Trophoblast cell (in vitro differentiated cells and primary cell): ENCODE measurements around the gene RNLS.

Experiments
- DNase-seq, 2 donors: peaks; one replicate each; pipeline ENCODE4 v3.0.0-alpha.2; 2016
- H2AFZ ChIP-seq: 2 replicates; pipeline ENCODE4 v1.6.1; 2013; ENCODE audit warnings: low read length, moderate library complexity, mild to moderate bottlenecking; ENCODE audit not compliant: insufficient read depth, poor library complexity
- H2AK5ac ChIP-seq: 2 replicates; pipeline ENCODE4 v1.6.1; 2013; ENCODE audit warnings: mild to moderate bottlenecking, low read length
- H2BK120ac ChIP-seq: 2 replicates; pipeline ENCODE4 v1.6.1; 2013; ENCODE audit warnings: low read length, mild to moderate bottlenecking, moderate library complexity; ENCODE audit not compliant: insufficient read depth, poor library complexity
- H2BK12ac ChIP-seq: 2 replicates; pipeline ENCODE4 v1.6.1; 2013; ENCODE audit warnings: mild to moderate bottlenecking, low read length, moderate library complexity
- H2BK5ac ChIP-seq: 2 replicates; pipeline ENCODE4 v1.6.1; 2013; ENCODE audit warnings: low read length, low read depth, moderate library complexity, mild to moderate bottlenecking; ENCODE audit not compliant: poor library complexity
- H3K14ac ChIP-seq: 2 replicates; pipeline ENCODE4 v1.6.1; 2013; ENCODE audit warnings: mild to moderate bottlenecking, low read length
- H3K18ac ChIP-seq: 2 replicates; pipeline ENCODE4 v1.6.1; 2013; ENCODE audit warnings: mild to moderate bottlenecking, low read length
- H3K23ac ChIP-seq: 2 replicates; pipeline ENCODE4 v1.6.1; 2013; ENCODE audit warnings: low read length
- H3K27ac ChIP-seq: 2 replicates; pipeline ENCODE4 v1.5.1; 2013; ENCODE audit warnings: low read depth, mild to moderate bottlenecking, inconsistent platforms, low read length, moderate library complexity
- H3K27me3 ChIP-seq: 2 replicates; pipeline ENCODE4 v1.6.1; 2013; ENCODE audit warnings: inconsistent platforms, mild to moderate bottlenecking, low read length, moderate library complexity; ENCODE audit not compliant: insufficient read depth
- H3K36me3 ChIP-seq, 2 experiments: 1 replicate in 1 of 2; 2 replicates in 1 of 2; pipeline ENCODE4 v1.6.1; 2013; ENCODE audit warnings: low read length in 2 of 2, mild to moderate bottlenecking in 2 of 2, moderate library complexity in 1 of 2; ENCODE audit not compliant: insufficient read depth in 2 of 2, control insufficient read depth in 1 of 2
- H3K4ac ChIP-seq: 2 replicates; pipeline ENCODE4 v1.6.1; 2013; ENCODE audit warnings: low read depth, mild to moderate bottlenecking, low read length, moderate library complexity
- H3K4me1 ChIP-seq, 2 experiments: 1 replicate in 1 of 2; 2 replicates in 1 of 2; pipeline ENCODE4 v1.6.1; 2013; ENCODE audit warnings: low read length in 2 of 2, mild to moderate bottlenecking in 2 of 2, moderate library complexity in 1 of 2; ENCODE audit not compliant: insufficient read depth in 2 of 2, control insufficient read depth in 1 of 2
- H3K4me2 ChIP-seq: 2 replicates; pipeline ENCODE4 v1.6.1; 2013; ENCODE audit warnings: inconsistent platforms, mild to moderate bottlenecking, low read length, moderate library complexity
- H3K4me3 ChIP-seq: 2 replicates; pipeline ENCODE4 v1.5.1; 2013; ENCODE audit warnings: mild to moderate bottlenecking, low read depth, low read length, inconsistent platforms
- H3K79me1 ChIP-seq: one replicate; pipeline ENCODE4 v1.6.1; 2013; ENCODE audit warnings: low read length
- H3K79me2 ChIP-seq: 2 replicates; pipeline ENCODE4 v1.6.1; 2013; ENCODE audit warnings: low read length, mild to moderate bottlenecking; ENCODE audit not compliant: control insufficient read depth, insufficient read depth, poor library complexity
- H3K9ac ChIP-seq: 2 replicates; pipeline ENCODE4 v1.6.1; 2013; ENCODE audit warnings: mild to moderate bottlenecking, low read length
- H3K9me3 ChIP-seq: 2 replicates; pipeline ENCODE4 v1.6.1; 2013; ENCODE audit warnings: low read depth, mild to moderate bottlenecking, control low read depth, inconsistent platforms, low read length; ENCODE audit not compliant: insufficient read depth
- H4K12ac ChIP-seq: 2 replicates; pipeline ENCODE4 v1.6.1; 2013; ENCODE audit warnings: low read depth, mild to moderate bottlenecking, low read length, moderate library complexity
- H4K8ac ChIP-seq: 2 replicates; pipeline ENCODE4 v1.6.1; 2013; ENCODE audit warnings: low read depth, mild to moderate bottlenecking, low read length, moderate library complexity
- H4K91ac ChIP-seq: one replicate; pipeline ENCODE4 v1.6.1; 2013; ENCODE audit warnings: low read depth, mild to moderate bottlenecking, low read length, moderate library complexity
- WGBS: extraction: QIAGEN DNeasy Blood & Tissue Kit; methylation state at CpG from one replicate; pipeline ENCODE4 v1.1.7; 2013; ENCODE audit warnings: missing lambda C conversion rate; ENCODE audit not compliant: insufficient read length, insufficient coverage; ENCODE audit errors: extremely low coverage; 5-methylcytosine and 5-hydroxymethylcytosine counted together

RNLS gene

DNA sequence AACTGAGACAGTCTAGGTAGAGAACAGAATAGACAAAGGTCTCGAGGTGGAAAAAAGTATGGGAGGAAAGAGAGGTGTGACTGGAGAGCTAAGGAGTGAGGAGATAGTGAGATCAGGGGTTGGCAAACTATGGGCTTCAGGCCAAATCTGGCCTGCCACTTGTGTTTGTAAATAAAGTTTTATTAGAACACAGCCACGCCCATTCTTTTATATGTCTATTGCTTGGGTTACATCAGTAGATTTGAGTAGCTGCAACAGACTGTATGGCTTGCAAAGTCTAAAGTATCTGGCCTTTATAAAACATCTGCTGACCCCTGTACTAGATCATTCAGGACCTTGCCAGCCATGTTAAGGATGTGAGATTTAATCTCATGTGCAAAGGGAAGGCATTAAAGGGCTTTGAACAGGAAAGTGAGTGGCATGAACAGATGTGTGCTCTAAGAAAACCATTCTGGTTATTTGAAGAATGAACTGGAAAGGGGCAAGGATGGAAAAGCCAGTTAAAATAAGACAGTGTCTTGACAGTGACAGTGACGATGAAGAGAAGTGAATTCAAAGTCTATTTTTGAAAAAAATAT lies 240.3 kb downstream of the RNLS start:
- no peak overlapping the region for H2AK5ac ChIP-seq
- H3K4me1 ChIP-seq = peaks cover 0 to 5% of the 10 kb centered on the region in 2 experiments
- H3K4ac ChIP-seq = no peak overlapping the region
- H2BK120ac ChIP-seq = no peak overlapping the region
- H2AFZ ChIP-seq = no peak overlapping the region
- no peak overlapping the region for H3K18ac ChIP-seq
- no peak overlapping the region for H2BK12ac ChIP-seq
- H3K4me2 ChIP-seq = no peak overlapping the region
- H3K23ac ChIP-seq = no peak overlapping the region
- no peak overlapping the region for H4K8ac ChIP-seq
- H3K14ac ChIP-seq = no peak overlapping the region
- H3K79me2 ChIP-seq = no peaks in the 10 kb centered on the region
- no CpG with 5 or more reads among the region's 3 CpGs for WGBS
- no peak overlapping the region for H4K91ac ChIP-seq
- no peak overlapping the region for H4K12ac ChIP-seq
- DNase-seq = no peak
- no peaks in the 10 kb centered on the region for H3K27me3 ChIP-seq
- H3K27ac ChIP-seq = no peak overlapping the region
- no peak overlapping the region for H2BK5ac ChIP-seq
- no peaks in the 10 kb centered on the region for H3K36me3 ChIP-seq
- peaks cover 1% of the 10 kb centered on the region for H3K79me1 ChIP-seq
- no peak overlapping the region for H3K9ac ChIP-seq
- H3K4me3 ChIP-seq = no peak overlapping the region
- H3K9me3 ChIP-seq = no peaks in the 10 kb centered on the region

DNA sequence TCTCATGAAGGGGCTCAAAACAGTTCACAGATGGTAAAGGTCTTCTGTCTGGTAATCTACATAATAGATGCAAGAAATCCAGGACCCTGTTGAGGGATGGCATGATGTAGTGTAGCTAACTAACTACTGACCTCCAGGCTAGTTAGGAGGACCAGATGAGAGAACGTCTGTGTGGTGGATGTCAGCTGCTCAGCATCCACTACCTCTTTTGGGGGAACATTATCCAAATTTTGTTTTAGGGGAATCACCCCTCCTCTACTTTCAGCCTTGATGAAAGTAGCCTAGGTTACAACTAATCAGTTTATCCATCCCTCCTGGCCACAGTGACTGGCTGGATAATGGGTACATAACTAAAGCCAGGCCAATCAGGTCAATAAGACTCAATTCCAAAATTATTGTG lies 246.0 kb downstream of the RNLS start:
- H2AK5ac ChIP-seq = no peak overlapping the region
- H4K12ac ChIP-seq = no peak overlapping the region
- H3K4me3 ChIP-seq = no peak overlapping the region
- H2BK5ac ChIP-seq = no peak overlapping the region
- H3K23ac ChIP-seq = no peak overlapping the region
- no peak overlapping the region for H2BK12ac ChIP-seq
- WGBS = no CpG with 5 or more reads among the region's 1 CpG
- H3K4me1 ChIP-seq = no peaks in the 10 kb centered on the region
- no peaks in the 10 kb centered on the region for H3K9me3 ChIP-seq
- H2AFZ ChIP-seq = no peak overlapping the region
- no peak overlapping the region for H3K18ac ChIP-seq
- H3K9ac ChIP-seq = no peak overlapping the region
- no peaks in the 10 kb centered on the region for H3K27me3 ChIP-seq
- H4K8ac ChIP-seq = no peak overlapping the region
- no peak overlapping the region for H3K27ac ChIP-seq
- H4K91ac ChIP-seq = no peak overlapping the region
- H3K4me2 ChIP-seq = no peak overlapping the region
- no peaks in the 10 kb centered on the region for H3K79me2 ChIP-seq
- no peak overlapping the region for H3K4ac ChIP-seq
- H2BK120ac ChIP-seq = no peak overlapping the region
- no peaks in the 10 kb centered on the region for H3K36me3 ChIP-seq
- DNase-seq = no peak
- H3K14ac ChIP-seq = no peak overlapping the region
- H3K79me1 ChIP-seq = no peaks in the 10 kb centered on the region

DNA sequence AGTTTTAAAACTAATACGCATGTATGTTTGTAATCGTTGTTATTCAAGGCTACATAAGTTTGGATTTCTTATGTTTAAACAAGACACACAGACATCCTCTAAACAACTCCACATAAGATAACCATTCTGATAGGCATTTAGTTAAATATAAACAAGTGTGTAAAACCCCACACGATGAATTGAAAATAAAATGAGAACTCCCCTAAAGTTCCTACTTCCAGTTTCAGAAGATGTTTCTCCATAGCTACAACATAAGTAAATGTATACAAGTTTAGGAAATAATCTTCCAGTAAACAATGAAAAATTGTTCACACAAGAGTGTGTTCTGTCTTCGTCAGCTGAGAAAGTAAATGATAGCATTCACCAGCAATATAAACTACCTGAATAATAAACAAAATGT lies 246.8 kb downstream of the RNLS start:
- Histone ChIP-seq H4K12ac (no peak overlapping the region), H3K4me1 (no peaks in the 10 kb centered on the region), H3K9ac (no peak overlapping the region), H2BK120ac (no peak overlapping the region), H3K23ac (no peak overlapping the region), H3K14ac (no peak overlapping the region), H3K79me1 (no peaks in the 10 kb centered on the region), H3K4me3 (no peak overlapping the region), H3K79me2 (no peaks in the 10 kb centered on the region), H3K27ac (no peak overlapping the region), H4K91ac (no peak overlapping the region), H3K4ac (no peak overlapping the region), H2AFZ (no peak overlapping the region), H3K18ac (no peak overlapping the region), H3K36me3 (no peaks in the 10 kb centered on the region), H3K9me3 (no peaks in the 10 kb centered on the region), H3K4me2 (no peak overlapping the region), H2BK5ac (no peak overlapping the region), H2AK5ac (no peak overlapping the region), H4K8ac (no peak overlapping the region), H3K27me3 (no peaks in the 10 kb centered on the region), H2BK12ac (no peak overlapping the region)
- no peak for DNase-seq
- WGBS = no CpG with 5 or more reads among the region's 4 CpGs

DNA sequence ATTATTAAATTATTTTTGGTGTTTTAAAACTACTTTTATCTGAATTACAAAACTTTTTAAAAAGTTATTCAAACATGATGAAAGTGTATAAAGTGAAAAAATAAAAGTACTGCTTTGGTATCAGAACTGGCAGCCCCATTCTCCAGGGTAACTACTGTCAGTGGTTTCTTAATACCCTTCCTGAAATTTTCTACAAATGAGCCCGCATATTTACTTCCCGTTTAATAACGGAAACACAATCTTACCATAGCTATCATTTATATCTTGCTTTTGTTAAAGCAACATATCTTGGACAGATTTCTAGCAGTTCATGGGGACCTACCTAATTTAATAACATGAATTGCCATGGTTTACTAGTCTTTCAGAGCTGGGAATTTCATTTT lies 249.9 kb downstream of the RNLS start:
- no peak overlapping the region for H3K23ac ChIP-seq
- no peak overlapping the region for H4K12ac ChIP-seq
- H3K4me3 ChIP-seq = no peak overlapping the region
- H2AK5ac ChIP-seq = no peak overlapping the region
- no peak overlapping the region for H2BK5ac ChIP-seq
- no peaks in the 10 kb centered on the region for H3K79me2 ChIP-seq
- no peaks in the 10 kb centered on the region for H3K27me3 ChIP-seq
- no peaks in the 10 kb centered on the region for H3K9me3 ChIP-seq
- no peak overlapping the region for H2BK120ac ChIP-seq
- no CpG with 5 or more reads among the region's 3 CpGs for WGBS
- no peak overlapping the region for H3K18ac ChIP-seq
- H3K9ac ChIP-seq = no peak overlapping the region
- no peak overlapping the region for H3K4ac ChIP-seq
- no peak overlapping the region for H4K91ac ChIP-seq
- no peaks in the 10 kb centered on the region for H3K4me1 ChIP-seq
- no peak overlapping the region for H4K8ac ChIP-seq
- no peaks in the 10 kb centered on the region for H3K36me3 ChIP-seq
- no peak overlapping the region for H3K14ac ChIP-seq
- H3K79me1 ChIP-seq = no peaks in the 10 kb centered on the region
- H3K27ac ChIP-seq = no peak overlapping the region
- no peak overlapping the region for H2AFZ ChIP-seq
- H3K4me2 ChIP-seq = no peak overlapping the region
- H2BK12ac ChIP-seq = no peak overlapping the region
- no peak for DNase-seq
